Vagina (tissue), 2 donors: ENCODE results near the gene WDFY3. TPM values are rescaled to one million over a fixed set of nuclear protein-coding genes. Genes with fewer than 3 reads are reported as not detected.

Source experiments
- DNase-seq, 2 donors: peaks; one replicate each; pipeline ENCODE4 v3.0.0-alpha.2; 2017; ENCODE audit errors: extremely low spot score in 2 of 2
- H3K27ac ChIP-seq: fragments of 200-600 bp; sonication (generic); one replicate; pipeline ENCODE4 v1.5.1; 2019
- H3K27me3 ChIP-seq: fragments of 200-600 bp; sonication (generic); one replicate; pipeline ENCODE4 v1.5.1; 2019
- H3K36me3 ChIP-seq, 2 donors: fragments of 200-600 bp; sonication (generic); one replicate each; pipeline ENCODE4 v1.5.1; 2017 to 2019
- H3K4me1 ChIP-seq: fragments of 200-600 bp; sonication (generic); one replicate; pipeline ENCODE4 v1.5.1; 2019
- H3K4me3 ChIP-seq, 2 donors: fragments of 200-600 bp; sonication (generic); 1 replicate in 1 of 2; 2 replicates in 1 of 2; pipeline ENCODE4 v1.5.1; 2016 to 2019
- H3K9me3 ChIP-seq: fragments of 200-600 bp; sonication (generic); one replicate; pipeline ENCODE4 v1.5.1; 2019
- CTCF ChIP-seq, 3 experiments: fragments of 450-650 bp in 2 of 3; fragments of 200-600 bp in 1 of 3; sonication (generic) in 1 of 3; IDR thresholded peaks; one replicate each; pipeline ENCODE4 v1.5.1; 2017 to 2019; ENCODE audit warnings: antibody characterized with exemption in 3 of 3, mild to moderate bottlenecking in 2 of 3, moderate library complexity in 2 of 3
- POLR2A ChIP-seq, 2 donors: fragments of 450-650 bp; IDR thresholded peaks; one replicate each; pipeline ENCODE4 v1.6.1; 2017; ENCODE audit warnings: antibody characterized with exemption in 2 of 2, mild to moderate bottlenecking in 2 of 2, moderate library complexity in 2 of 2
- POLR2AphosphoS5 ChIP-seq, 2 donors: sonication (generic); formaldehyde crosslinking; IDR thresholded peaks; one replicate each; pipeline ENCODE4 v1.9.0; 2017; ENCODE audit warnings: antibody characterized with exemption in 2 of 2, mild to moderate bottlenecking in 2 of 2, low read depth in 1 of 2; ENCODE audit not compliant: insufficient read depth in 1 of 2
- intact Hi-C: fragments of 100-400 bp; cut with DNase I; formaldehyde crosslinking; loops from one replicate; pipeline ENCODE4 v1.15.1; 2023
- total RNA-seq: library from RNA; depleted of rRNA; stranded (reverse); fragments of >200 nt; gene quantifications from one replicate; pipeline ENCODE4 v1.2.3, GENCODE V29; 2016

WDFY3 gene
- total RNA-seq, 1 donor from 2014 or later, result 67.8 TPM

- H3K9me3 ChIP-seq, result no peaks in the 10 kb centered on the region
- TF ChIP-seq POLR2A (IDR thresholded peaks at IDR 0.05), result no peak
- TF ChIP-seq CTCF (IDR thresholded peaks at IDR 0.05), result no peak
- no peak for TF ChIP-seq POLR2AphosphoS5 (IDR thresholded peaks at IDR 0.05; ENCODE audit: insufficient read depth in 1 of 2, low read depth in 1 of 2)
- intact Hi-C loops, result no loop called here
- no peaks in the 10 kb centered on the region for H3K4me1 ChIP-seq
- no peaks in the 10 kb centered on the region for H3K27me3 ChIP-seq
- DNase-seq, result no peak
- peaks cover 0 to 5% of the 10 kb centered on the region in 2 donors for H3K36me3 ChIP-seq
- no peak overlapping the region for H3K4me3 ChIP-seq
- H3K27ac ChIP-seq, result no peak overlapping the region
These were observed 170.1 kb downstream of the WDFY3 start for GRCh38 chr4:84796394-84796793.

DNA sequence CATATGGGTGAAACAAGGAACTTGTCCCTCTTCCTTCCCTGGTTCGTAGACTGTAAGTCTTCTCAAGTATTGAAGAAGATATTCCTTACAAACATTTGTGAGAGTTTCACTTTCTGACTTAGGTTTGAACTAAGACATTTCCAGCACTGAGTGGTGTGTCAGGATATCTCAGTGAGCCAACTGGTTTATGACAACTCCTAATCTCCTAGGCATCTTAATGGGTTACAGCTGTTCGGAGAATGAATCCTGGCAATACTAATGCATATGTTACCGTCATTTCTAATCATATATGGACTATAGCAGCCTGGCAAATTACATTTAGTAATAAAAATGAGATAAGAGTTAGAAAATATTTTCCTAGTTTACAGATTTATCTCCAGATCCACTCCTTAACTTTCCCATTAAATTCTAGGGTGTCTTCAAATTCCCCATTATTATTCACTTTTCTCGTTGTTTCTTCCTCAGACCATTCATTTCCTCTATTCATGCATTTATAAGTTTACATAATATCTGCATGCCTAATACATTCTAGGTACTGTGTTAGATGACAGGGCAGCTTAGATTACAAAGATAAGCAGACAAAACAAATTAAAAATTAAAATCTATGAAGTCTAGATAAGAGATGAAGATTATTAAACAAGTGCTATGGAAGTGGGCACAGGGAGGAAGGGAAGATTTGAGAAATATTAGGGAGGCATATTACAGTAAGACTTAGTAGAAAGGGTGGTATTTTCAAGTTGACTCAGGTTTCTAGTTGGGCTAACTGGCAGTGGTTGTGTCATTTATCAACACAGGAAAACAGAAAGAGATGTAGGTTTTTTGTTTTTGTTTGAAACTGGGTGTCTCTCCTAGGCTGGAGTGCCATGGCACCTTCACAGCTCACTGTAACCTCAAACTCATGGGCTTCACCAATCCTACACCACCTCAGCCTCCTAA, 173.9 kb downstream of the WDFY3 start:
- DNase-seq, result no peak
- Histone ChIP-seq H3K27me3 (no peaks in the 10 kb centered on the region), H3K9me3 (no peaks in the 10 kb centered on the region), H3K4me1 (no peaks in the 10 kb centered on the region), H3K27ac (no peak overlapping the region), H3K4me3 (no peak overlapping the region), H3K36me3 (peaks cover 0 to 15% of the 10 kb centered on the region in 2 donors)
- intact Hi-C loops, result loop anchor here (5.0 kb wide), 1 partner anchor 1680 kb away; no protein-coding TSS in a partner anchor
- no peak for TF ChIP-seq CTCF (IDR thresholded peaks at IDR 0.05)
- no peak for TF ChIP-seq POLR2AphosphoS5 (IDR thresholded peaks at IDR 0.05; ENCODE audit: insufficient read depth in 1 of 2, low read depth in 1 of 2)
- TF ChIP-seq POLR2A (IDR thresholded peaks at IDR 0.05), result no peak

- DNase-seq, result no peak
- H3K4me3 ChIP-seq, result no peak overlapping the region
- intact Hi-C loops, result loop anchor here (5.0 kb wide), 1 partner anchor 1681 kb away; no protein-coding TSS in a partner anchor
- H3K36me3 ChIP-seq, result peaks cover 0 to 30% of the 10 kb centered on the region in 2 donors
- TF ChIP-seq POLR2A (IDR thresholded peaks at IDR 0.05) (no peak), POLR2AphosphoS5 (IDR thresholded peaks at IDR 0.05; ENCODE audit: insufficient read depth in 1 of 2, low read depth in 1 of 2) (no peak), CTCF (IDR thresholded peaks at IDR 0.05) (no peak)
- no peaks in the 10 kb centered on the region for H3K9me3 ChIP-seq
- no peak overlapping the region for H3K27ac ChIP-seq
- no peaks in the 10 kb centered on the region for H3K27me3 ChIP-seq
- H3K4me1 ChIP-seq, result no peaks in the 10 kb centered on the region
These were observed 175.5 kb downstream of the WDFY3 start for GRCh38 chr4:84790769-84791565.

- intact Hi-C loops, result no loop called here
- no peak for DNase-seq
- TF ChIP-seq CTCF (IDR thresholded peaks at IDR 0.05) (no peak), POLR2A (IDR thresholded peaks at IDR 0.05) (no peak), POLR2AphosphoS5 (IDR thresholded peaks at IDR 0.05; ENCODE audit: insufficient read depth in 1 of 2, low read depth in 1 of 2) (no peak)
- H3K4me3 ChIP-seq, result no peak overlapping the region
- no peaks in the 10 kb centered on the region for H3K4me1 ChIP-seq
- H3K36me3 ChIP-seq, result peaks cover 0 to 57% of the 10 kb centered on the region in 2 donors
- H3K27me3 ChIP-seq, result no peaks in the 10 kb centered on the region
- H3K9me3 ChIP-seq, result no peaks in the 10 kb centered on the region
- no peak overlapping the region for H3K27ac ChIP-seq
These were observed 180.0 kb downstream of the WDFY3 start for GRCh38 chr4:84786478-84786877.
